Stimulated activated naive CD4-positive, alpha-beta T cell treated with Interleukin-2 at 50 U/mL for 16 hours (primary cell): ENCODE data around the gene AGT.
"Not testable (repeated sequence)": the region's sequence is repeated elsewhere in the genome, so short reads cannot be mapped to it uniquely, and the experiment has no call there.

Experiments
- DNase-seq: peaks from one replicate; lab custom pipeline; 2025; lab: John Stamatoyannopoulos, UW

The AGT gene

GRCh38 chr1:230706887-230707731, 6.8 kb downstream of the AGT start:
- DNase-seq = no peak

- DNase-seq = no peak
Measured at GRCh38 chr1:230706020-230706699, 7.8 kb downstream of the AGT start.

- DNase-seq = no peak
Measured at GRCh38 chr1:230705289-230706019, 8.5 kb downstream of the AGT start.

- no peak for DNase-seq
Measured at GRCh38 chr1:230704830-230705229, 9.1 kb downstream of the AGT start.

GRCh38 chr1:230703679-230704385, 10.1 kb downstream of the AGT start:
- no peak for DNase-seq

- DNase-seq = no peak
Measured at GRCh38 chr1:230702934-230703678, 10.8 kb downstream of the AGT start.

GRCh38 chr1:230701895-230702768, 11.8 kb downstream of the AGT start:
- no peak for DNase-seq

- DNase-seq = no peak
Measured at GRCh38 chr1:230701434-230701833, 12.5 kb downstream of the AGT start.

- DNase-seq = no peak
Measured at GRCh38 chr1:230700132-230700531, 13.8 kb downstream of the AGT start.

- DNase-seq = no peak
Measured at GRCh38 chr1:230699716-230700115, 14.2 kb downstream of the AGT start.

GRCh38 chr1:230698964-230699363, 15.0 kb downstream of the AGT start:
- not testable (repeated sequence) for DNase-seq

GRCh38 chr1:230698130-230698529, 15.8 kb downstream of the AGT start:
- no peak for DNase-seq

- DNase-seq = no peak
Measured at GRCh38 chr1:230696722-230697437, 17.0 kb downstream of the AGT start.

- no peak for DNase-seq
Measured at GRCh38 chr1:230696218-230696617, 17.7 kb downstream of the AGT start.

- DNase-seq = no peak
Measured at GRCh38 chr1:230694991-230695390, 18.9 kb downstream of the AGT start.

GRCh38 chr1:230694464-230694863, 19.5 kb downstream of the AGT start:
- DNase-seq = no peak

- DNase-seq = no peak
Measured at GRCh38 chr1:230693777-230694176, 20.1 kb downstream of the AGT start.

GRCh38 chr1:230693221-230693620, 20.7 kb downstream of the AGT start:
- DNase-seq = no peak

- no peak for DNase-seq
Measured at GRCh38 chr1:230691615-230692014, 22.3 kb downstream of the AGT start.

- DNase-seq = no peak
Measured at GRCh38 chr1:230690101-230690500, 23.8 kb downstream of the AGT start.
